ENCODE data around the gene PHC2. TPM values are rescaled to one million over a fixed set of nuclear protein-coding genes. Genes with fewer than 3 reads are reported as not detected.

PHC2 gene
- total RNA-seq, 1 experiment from 2014 or later: 137 TPM

Small RNA genes lying within 50 kb of the gene (microRNA-seq; reads per million reads assigned to microRNA genes)
- 25.4 reads per million, percentile 61 among the genes with 10 or more reads in this experiment for gene MIR3605

Other genes starting within 250 kb of the PHC2 start
- gene TRIM62, start 249.1 kb downstream of the PHC2 start, total RNA-seq (2022): 2.4 and 2.8 TPM in 2 replicates
- 14.8 and 15.8 TPM in 2 replicates for gene ZNF362, start 174.6 kb downstream of the PHC2 start, total RNA-seq (2022)
- 0.32 TPM in 1 of 2 replicates, not detected in the other for gene A3GALT2, start 110.0 kb downstream of the PHC2 start, total RNA-seq (2022)
- gene ZSCAN20, start 41.5 kb upstream of the PHC2 start, total RNA-seq (2022): 5.1 and 8.2 TPM in 2 replicates